ENCODE measurements around the gene CDK15. TPM values are rescaled to one million over a fixed set of nuclear protein-coding genes. Genes with fewer than 3 reads are reported as not detected.

The CDK15 gene
- total RNA-seq, 1 experiment from 2014 or later: not detected

DNA sequence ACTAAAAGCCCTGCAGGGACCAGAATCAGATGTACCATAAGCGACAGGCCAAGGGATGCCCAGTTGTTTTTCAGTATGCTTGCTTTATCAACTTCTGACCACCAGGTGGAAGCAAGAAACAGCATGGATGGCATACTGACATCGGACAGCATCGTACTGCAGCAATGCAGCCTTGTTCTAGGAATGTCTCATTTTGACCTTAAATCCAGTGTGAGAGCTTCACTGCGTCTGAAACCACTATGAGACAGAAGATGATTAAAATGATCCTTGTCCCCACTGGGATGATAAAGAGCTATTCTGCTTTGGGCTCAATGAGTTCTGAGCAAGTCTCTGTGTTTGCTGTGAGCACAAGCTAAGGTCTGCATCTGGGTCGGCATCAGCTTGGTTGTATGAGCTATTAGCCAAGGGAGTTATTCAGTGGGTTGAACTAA is 54.3 kb downstream of the CDK15 start:
- POLR2A ChIA-PET: no interaction called here
- Histone ChIP-seq H3K9me3 (ENCODE audit: control insufficient read depth in 1 of 2, insufficient read depth in 1 of 2, low read depth in 1 of 2, low read length in 2 of 2) (no peaks in the 10 kb centered on the region), H3K27me3 (ENCODE audit: insufficient read depth, low read length) (no peaks in the 10 kb centered on the region), H3K36me3 (ENCODE audit: control insufficient read depth in 1 of 2, insufficient read depth in 2 of 2, low read length in 2 of 2) (no peaks in the 10 kb centered on the region), H3K4me1 (ENCODE audit: control insufficient read depth in 1 of 2, insufficient read depth in 2 of 2, low read length in 2 of 2) (peaks cover 0 to 4% of the 10 kb centered on the region in 2 experiments; a peak in 1 of 4 replicates), H3K27ac (ENCODE audit: low read depth, low read length) (no peak overlapping the region), H3K4me2 (ENCODE audit: low read length) (peak overlapping the region; percentile 44), H2AFZ (ENCODE audit: low read depth, low read length, poor library complexity, severe bottlenecking) (peak overlapping the region; percentile 94), H4K20me1 (ENCODE audit: insufficient read depth) (no peaks in the 10 kb centered on the region), H3K9me2 (ENCODE audit: insufficient read depth) (no peaks in the 10 kb centered on the region), H3K9ac (ENCODE audit: low read length) (no peak overlapping the region), H3K4me3 (replicated peaks in 1 of 2; ENCODE audit: low read depth in 1 of 2, low read length in 2 of 2) (no peak overlapping the region), H3K79me2 (ENCODE audit: insufficient read depth, low read length) (no peaks in the 10 kb centered on the region)
- no TSS peak for BruUV-seq (replicated peaks)
- DNase-seq (ENCODE audit: low read depth, low spot score) (peak; percentile 56), ATAC-seq (peak; percentile 99)
- intact Hi-C loops (cut with micrococcal nuclease): loop anchor here (1.0 to 2.0 kb wide), 3 partner anchors 64 to 318 kb away; no protein-coding TSS in a partner anchor
- peak; percentile 80 to 82 (median 81) for TF ChIP-seq CTCF (IDR thresholded peaks at IDR 0.05 in 2 of 3, conservative IDR thresholded peaks at IDR 0.05 in 1 of 3; ENCODE audit: borderline replicate concordance in 1 of 3, insufficient read depth in 1 of 3, low read depth in 2 of 3, low read length in 2 of 3)
- peak; percentile 95 for TF ChIP-seq RAD21 (IDR thresholded peaks at IDR 0.05; ENCODE audit: low read depth)
- no peak for TF ChIP-seq SRF (IDR thresholded peaks at IDR 0.05; ENCODE audit: low read depth)
- TF ChIP-seq CEBPB (IDR thresholded peaks at IDR 0.05; ENCODE audit: low read depth): no peak
- CTCF ChIA-PET: interaction anchor here (0.7 to 1.9 kb wide), 10 partner anchors 10 to 324 kb away, joined by 3 to 19 read pairs (median 4); no protein-coding TSS in a partner anchor
- RAD21 ChIA-PET (ENCODE audit: low non-redundant PET in 1 of 2, low total read pairs in 2 of 2, uncharacterized antibody in 2 of 2, unreplicated experiment in 2 of 2): interaction anchor here in 1 of 2 experiments (1.1 kb wide), 1 partner anchor 196 kb away, joined by 3 read pairs; no protein-coding TSS in a partner anchor

DNA sequence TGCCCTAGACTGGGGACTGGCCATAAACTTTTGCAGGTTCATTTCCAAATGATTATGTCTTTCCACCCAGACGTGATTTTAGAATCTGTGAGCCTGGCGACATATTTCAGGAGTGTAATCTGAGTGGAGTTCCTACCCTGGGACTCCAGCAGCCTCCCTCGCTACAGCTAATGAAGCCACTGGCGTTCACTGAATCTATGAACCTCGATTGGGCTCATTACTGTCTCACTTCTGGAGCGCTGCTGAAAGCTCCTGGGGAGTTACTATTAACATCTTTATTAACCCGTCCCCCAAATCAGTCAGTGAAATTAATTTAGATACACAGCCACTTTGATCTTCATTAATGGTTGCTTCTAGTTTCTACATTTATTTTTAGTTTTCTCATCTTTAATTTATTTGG is 56.5 kb downstream of the CDK15 start:
- H3K9ac ChIP-seq (ENCODE audit: low read length): no peak overlapping the region
- no peak for TF ChIP-seq ATF3 (IDR thresholded peaks at IDR 0.05)
- no peak for TF ChIP-seq MAX (IDR thresholded peaks at IDR 0.05)
- no peak for TF ChIP-seq SRF (IDR thresholded peaks at IDR 0.05; ENCODE audit: low read depth)
- no peak for TF ChIP-seq CTCF (IDR thresholded peaks at IDR 0.05 in 2 of 3, conservative IDR thresholded peaks at IDR 0.05 in 1 of 3; ENCODE audit: borderline replicate concordance in 1 of 3, insufficient read depth in 1 of 3, low read depth in 2 of 3, low read length in 2 of 3)
- no peak for TF ChIP-seq TCF7L2 (IDR thresholded peaks at IDR 0.05; ENCODE audit: borderline replicate concordance, extremely low read depth, insufficient read depth, insufficient read length)
- TF ChIP-seq JUND (IDR thresholded peaks at IDR 0.05): no peak
- no TSS peak for BruUV-seq (replicated peaks)
- no peaks in the 10 kb centered on the region for H3K36me3 ChIP-seq (ENCODE audit: control insufficient read depth in 1 of 2, insufficient read depth in 2 of 2, low read length in 2 of 2)
- no peak overlapping the region for H3K4me3 ChIP-seq (replicated peaks in 1 of 2; ENCODE audit: low read depth in 1 of 2, low read length in 2 of 2)
- H3K27ac ChIP-seq (ENCODE audit: low read depth, low read length): no peak overlapping the region
- no peaks in the 10 kb centered on the region for H3K9me3 ChIP-seq (ENCODE audit: control insufficient read depth in 1 of 2, insufficient read depth in 1 of 2, low read depth in 1 of 2, low read length in 2 of 2)
- no peaks in the 10 kb centered on the region for H4K20me1 ChIP-seq (ENCODE audit: insufficient read depth)
- no peak overlapping the region for H3K4me2 ChIP-seq (ENCODE audit: low read length)
- no peak for DNase-seq (ENCODE audit: low read depth, low spot score)
- intact Hi-C loops (cut with micrococcal nuclease): no loop called here
- ChIA-PET POLR2A (no interaction called here), CTCF (no interaction called here), RAD21 (ENCODE audit: low non-redundant PET in 1 of 2, low total read pairs in 2 of 2, uncharacterized antibody in 2 of 2, unreplicated experiment in 2 of 2) (no interaction called here)
- no peaks in the 10 kb centered on the region for H3K27me3 ChIP-seq (ENCODE audit: insufficient read depth, low read length)
- no peaks in the 10 kb centered on the region for H3K79me2 ChIP-seq (ENCODE audit: insufficient read depth, low read length)
- ATAC-seq: no peak
- H3K9me2 ChIP-seq (ENCODE audit: insufficient read depth): no peaks in the 10 kb centered on the region
- H2AFZ ChIP-seq (ENCODE audit: low read depth, low read length, poor library complexity, severe bottlenecking): no peak overlapping the region
- H3K4me1 ChIP-seq (ENCODE audit: control insufficient read depth in 1 of 2, insufficient read depth in 2 of 2, low read length in 2 of 2): peaks cover 0 to 4% of the 10 kb centered on the region in 2 experiments; a peak in 1 of 4 replicates

Measured in HCT116 (cell line).